IMR-90 (cell line): ENCODE measurements around the gene RPGRIP1L. TPM values are rescaled to one million over a fixed set of nuclear protein-coding genes. Genes with fewer than 3 reads are reported as not detected.

ENCODE experiments used
- ATAC-seq: fragments of 200-7000 bp; cut with Tn5 transposase; 2 replicates; pipeline ENCODE4 v1.9.1; 2020; ENCODE audit warnings: low read depth, mild to moderate bottlenecking, moderate library complexity
- BruUV-seq: library from RNA; stranded (reverse); fragments of 400-500 nt; replicated peaks from 2 replicates; lab custom pipeline; 2021; lab: Mats Ljungman, UMichigan
- CTCF ChIA-PET: fragments of 300-600 bp; formaldehyde crosslinking; extraction: SDS; loops from one replicate; lab custom pipeline; 2021; ENCODE audit warnings: antibody characterized with exemption; lab: Yijun Ruan, JAX
- POLR2A ChIA-PET: fragments of 300-600 bp; sonication (Branson Sonifier 250); formaldehyde crosslinking; loops from one replicate; lab custom pipeline; 2022; ENCODE audit warnings: antibody characterized with exemption; ENCODE audit not compliant: unreplicated experiment; lab: Charles Lee
- DNase-seq: peaks from one replicate; pipeline ENCODE4 v3.0.0; 2013
- H2AFZ ChIP-seq: replicated peaks from 2 replicates; pipeline ENCODE3; 2013; ENCODE audit warnings: low read length, mild to moderate bottlenecking; ENCODE audit not compliant: poor library complexity
- H2AK5ac ChIP-seq: 2 replicates; pipeline ENCODE4 v1.6.1; 2013; ENCODE audit warnings: low read depth, low read length, inconsistent platforms
- H2AK9ac ChIP-seq: replicated peaks from 2 replicates; pipeline ENCODE3; 2013; ENCODE audit warnings: mild to moderate bottlenecking, low read depth, low read length, moderate library complexity; ENCODE audit not compliant: poor library complexity
- H2BK120ac ChIP-seq: 2 replicates; pipeline ENCODE4 v1.6.1; 2013; ENCODE audit warnings: low read depth, low read length, inconsistent platforms
- H2BK15ac ChIP-seq: 3 replicates; pipeline ENCODE4 v1.6.1; 2013; ENCODE audit warnings: low read depth, low read length, inconsistent platforms
- H2BK20ac ChIP-seq: 2 replicates; pipeline ENCODE4 v1.6.1; 2013; ENCODE audit warnings: low read depth, mild to moderate bottlenecking, inconsistent platforms, low read length, moderate library complexity
- H2BK5ac ChIP-seq: 2 replicates; pipeline ENCODE4 v1.6.1; 2013; ENCODE audit warnings: mild to moderate bottlenecking, low read depth, low read length, inconsistent platforms; ENCODE audit not compliant: poor library complexity, severe bottlenecking
- H3K14ac ChIP-seq: replicated peaks from 2 replicates; pipeline ENCODE4 v1.6.1; 2013; ENCODE audit warnings: low read depth, low read length, inconsistent platforms
- H3K18ac ChIP-seq: 2 replicates; pipeline ENCODE4 v1.6.1; 2013; ENCODE audit warnings: low read depth, low read length, control low read depth
- H3K23ac ChIP-seq: 2 replicates; pipeline ENCODE4 v1.6.1; 2013; ENCODE audit warnings: low read depth, low read length, inconsistent platforms
- H3K27ac ChIP-seq: 2 replicates; pipeline ENCODE4 v1.5.1; 2013; ENCODE audit warnings: mild to moderate bottlenecking, control low read depth, low read length; ENCODE audit not compliant: insufficient read depth
- H3K27me3 ChIP-seq: 2 replicates; pipeline ENCODE4 v1.6.1; 2013; ENCODE audit warnings: low read length; ENCODE audit not compliant: control insufficient read depth, insufficient read depth
- H3K36me3 ChIP-seq: 2 replicates; pipeline ENCODE4 v1.6.1; 2013; ENCODE audit warnings: low read length, mixed read lengths; ENCODE audit not compliant: control insufficient read depth, insufficient read depth
- H3K4ac ChIP-seq: 2 replicates; pipeline ENCODE4 v1.6.1; 2013; ENCODE audit warnings: low read depth, low read length, inconsistent platforms
- H3K4me1 ChIP-seq: 2 replicates; pipeline ENCODE4 v1.6.1; 2013; ENCODE audit warnings: low read length, mixed read lengths; ENCODE audit not compliant: control insufficient read depth, insufficient read depth
- H3K4me2 ChIP-seq: 2 replicates; pipeline ENCODE4 v1.6.1; 2013; ENCODE audit warnings: low read depth, mild to moderate bottlenecking, control low read depth, low read length, moderate library complexity
- H3K4me3 ChIP-seq: 2 replicates; pipeline ENCODE4 v1.5.1; 2013; ENCODE audit warnings: low read depth, mild to moderate bottlenecking, control low read depth, low read length, moderate library complexity; ENCODE audit not compliant: insufficient read depth
- H3K56ac ChIP-seq: 2 replicates; pipeline ENCODE4 v1.6.1; 2013; ENCODE audit warnings: low read length, inconsistent platforms; ENCODE audit not compliant: insufficient read depth; ENCODE audit errors: extremely low read depth
- H3K79me1 ChIP-seq, 2 experiments: 2 replicates each; pipeline ENCODE4 v1.6.1; 2013; ENCODE audit warnings: low read length in 2 of 2, inconsistent platforms in 1 of 2, low read depth in 1 of 2
- H3K9ac ChIP-seq: 2 replicates; pipeline ENCODE4 v1.6.1; 2013; ENCODE audit warnings: low read depth, low read length, control low read depth
- H3K9me1 ChIP-seq: 2 replicates; pipeline ENCODE4 v1.6.1; 2013; ENCODE audit warnings: low read length, inconsistent platforms; ENCODE audit not compliant: insufficient read depth
- H3K9me3 ChIP-seq: 2 replicates; pipeline ENCODE4 v1.6.1; 2013; ENCODE audit warnings: low read length; ENCODE audit not compliant: control insufficient read depth, insufficient read depth
- H4K20me1 ChIP-seq: 2 replicates; pipeline ENCODE4 v1.6.1; 2013; ENCODE audit warnings: low read length, inconsistent platforms; ENCODE audit not compliant: insufficient read depth
- H4K5ac ChIP-seq: 2 replicates; pipeline ENCODE4 v1.6.1; 2013; ENCODE audit warnings: mild to moderate bottlenecking, low read depth, low read length, control low read depth
- H4K8ac ChIP-seq, 2 experiments: 2 replicates each; pipeline ENCODE4 v1.6.1; 2013; ENCODE audit warnings: low read depth in 2 of 2, low read length in 2 of 2, control low read depth in 1 of 2, inconsistent platforms in 1 of 2
- H4K91ac ChIP-seq: 2 replicates; pipeline ENCODE4 v1.6.1; 2013; ENCODE audit warnings: low read depth, low read length, inconsistent platforms; ENCODE audit not compliant: insufficient read depth
- BHLHE40 ChIP-seq: fragments of 150-350 bp; IDR thresholded peaks from 2 replicates; pipeline ENCODE4 v1.6.1; 2016; ENCODE audit warnings: mild to moderate bottlenecking, low read depth, low read length
- CHD1 ChIP-seq: IDR thresholded peaks from 2 replicates; pipeline ENCODE4 v1.6.1; 2012; ENCODE audit warnings: low read depth, low read length, improper control_type of control experiment
- ELK1 ChIP-seq: fragments of 150-350 bp; IDR thresholded peaks from 2 replicates; pipeline ENCODE4 v1.6.1; 2016; ENCODE audit warnings: low read depth, mild to moderate bottlenecking, low read length, moderate library complexity, borderline replicate concordance
- FOS ChIP-seq: fragments of 150-350 bp; IDR thresholded peaks from 2 replicates; pipeline ENCODE4 v1.6.1; 2016; ENCODE audit warnings: low read depth, low read length
- MAZ ChIP-seq: IDR thresholded peaks from 2 replicates; pipeline ENCODE4 v1.6.1; 2012; ENCODE audit warnings: low read depth, mild to moderate bottlenecking, low read length, improper control_type of control experiment, moderate library complexity, borderline replicate concordance
- MXI1 ChIP-seq: IDR thresholded peaks from 2 replicates; pipeline ENCODE4 v1.6.1; 2012; ENCODE audit warnings: low read depth, mild to moderate bottlenecking, low read length, moderate library complexity, borderline replicate concordance
- NFE2L2 ChIP-seq: fragments of 150-350 bp; IDR thresholded peaks from 2 replicates; pipeline ENCODE4 v1.6.1; 2016; ENCODE audit warnings: low read depth, mild to moderate bottlenecking, low read length
- RAD21 ChIP-seq: IDR thresholded peaks from 2 replicates; pipeline ENCODE4 v1.6.1; 2012; ENCODE audit warnings: low read length, improper control_type of control experiment
- RCOR1 ChIP-seq: IDR thresholded peaks from 2 replicates; pipeline ENCODE4 v1.6.1; 2012; ENCODE audit warnings: mild to moderate bottlenecking, low read length, improper control_type of control experiment; ENCODE audit not compliant: insufficient replicate concordance
- RFX5 ChIP-seq: IDR thresholded peaks from 2 replicates; pipeline ENCODE4 v1.8.0; 2012; ENCODE audit warnings: low read depth, mild to moderate bottlenecking, low read length, moderate library complexity
- WGBS, 2 experiments: methylation state at CpG; one replicate each; pipeline versions ENCODE4 v1.1.5 to v1.1.7; 2013; ENCODE audit warnings: missing lambda C conversion rate in 2 of 2; ENCODE audit not compliant: insufficient read length in 1 of 2; ENCODE audit errors: extremely low coverage in 2 of 2; 5-methylcytosine and 5-hydroxymethylcytosine counted together
- dilution Hi-C: fragments of 300-500 bp; cut with HindIII; formaldehyde crosslinking; loops from one replicate; pipeline ENCODE4 v1.14.3; 2018; ENCODE audit warnings: low sequenced_read_pairs; ENCODE audit not compliant: unreplicated experiment
- in situ Hi-C: fragments of 300-500 bp; cut with MboI; formaldehyde crosslinking; loops from 3 replicates; pipeline ENCODE4 v1.14.3; 2019; ENCODE audit warnings: low sequenced_read_pairs, inconsistent platforms, mixed read lengths
- intact Hi-C: fragments of 100-400 bp; cut with micrococcal nuclease; formaldehyde crosslinking; loops from 2 replicates; pipeline ENCODE4 v1.10.0; 2022
- polyA plus RNA-seq, 3 experiments: library from polyadenylated mRNA; depleted of rRNA; stranded (reverse); fragments of >200 nt; gene quantifications; 2 replicates each; pipeline ENCODE4 v1.2.3, GENCODE V29; 2012; ENCODE audit warnings: low replicate concordance in 1 of 3
- total RNA-seq: library from RNA; depleted of rRNA; stranded (reverse); fragments of >200 nt; gene quantifications from 2 replicates; pipeline ENCODE4 v1.2.3, GENCODE V29; 2012

RPGRIP1L gene
- total and polyA plus RNA-seq, 2 of the 4 experiments (the other 2 are of a cell fraction) = 7.3 to 10.4 TPM

- H4K5ac ChIP-seq = no peak overlapping the region
- no peaks in the 10 kb centered on the region for H3K27me3 ChIP-seq
- no peak overlapping the region for H3K4me3 ChIP-seq
- peaks cover 6% of the 10 kb centered on the region for H3K4me1 ChIP-seq
- H2AK9ac ChIP-seq = no peak overlapping the region
- H3K9me3 ChIP-seq = no peaks in the 10 kb centered on the region
- ChIA-PET CTCF (no interaction called here), POLR2A (no interaction called here)
- H3K79me1 ChIP-seq = no peaks in the 10 kb centered on the region
- H2BK120ac ChIP-seq = no peak overlapping the region
- H4K20me1 ChIP-seq = no peaks in the 10 kb centered on the region
- H4K8ac ChIP-seq = no peak overlapping the region
- no peak overlapping the region for H3K27ac ChIP-seq
- DNase-seq (no peak), ATAC-seq (no peak)
- 0 out of 2 replicates have a peak, but pooled peaks cover 3% of the 10 kb centered on the region for H3K36me3 ChIP-seq
- dilution Hi-C loops (no loop called here), in situ Hi-C loops (no loop called here), intact Hi-C loops (no loop called here)
- no peak overlapping the region for H3K4ac ChIP-seq
- H3K56ac ChIP-seq = no peak overlapping the region
- H3K18ac ChIP-seq = no peak overlapping the region
- H3K23ac ChIP-seq = no peak overlapping the region
- H3K9ac ChIP-seq = no peak overlapping the region
- no peak overlapping the region for H3K4me2 ChIP-seq
- BruUV-seq = no TSS peak
- H2BK20ac ChIP-seq = no peak overlapping the region
- whole genome bisulfite sequencing, 2 experiments = no CpG with 5 or more reads among the region's 3 CpGs
- H3K14ac ChIP-seq = no peak overlapping the region
- TF ChIP-seq BHLHE40 (no peak), ELK1 (no peak), MAZ (no peak), RAD21 (no peak), NFE2L2 (no peak), RFX5 (no peak), CHD1 (no peak), RCOR1 (no peak), MXI1 (no peak), FOS (no peak)
- H2BK5ac ChIP-seq = no peak overlapping the region
- H4K91ac ChIP-seq = no peak overlapping the region
- no peak overlapping the region for H2AK5ac ChIP-seq
- H2BK15ac ChIP-seq = no peak overlapping the region
- H3K9me1 ChIP-seq = no peaks in the 10 kb centered on the region; the same call in 1 of the 2 replicates
- no peak overlapping the region for H2AFZ ChIP-seq
Observed at GRCh38 chr16:53598511-53599275, 105.0 kb downstream of the RPGRIP1L start.
